HFF-Myc (cell line): ENCODE data around the gene ARHGAP35.
"Not testable (repeated sequence)": the region's sequence is repeated elsewhere in the genome, so short reads cannot be mapped to it uniquely, and the experiment has no call there.

ENCODE experiments used
- DNase-seq: peaks from one replicate; pipeline ENCODE4 v3.0.0-alpha.2; 2011; ENCODE audit warnings: low read depth; ENCODE audit errors: extremely low read depth
- H3K4me3 ChIP-seq: replicated peaks from 2 replicates; pipeline ENCODE4 v1.5.1; 2011; ENCODE audit warnings: low read depth, mild to moderate bottlenecking, control low read depth, low read length
- CTCF ChIP-seq: IDR thresholded peaks from 2 replicates; pipeline ENCODE4 v1.5.1; 2012; ENCODE audit warnings: mild to moderate bottlenecking, low read depth, low read length, control low read depth; ENCODE audit errors: missing control alignments

ARHGAP35 gene

GRCh38 chr19:46881092-46881491, 20.3 kb downstream of the ARHGAP35 start:
- no peak for TF ChIP-seq CTCF
- H3K4me3 ChIP-seq, result no peak overlapping the region
- DNase-seq, result no peak

- no peak overlapping the region for H3K4me3 ChIP-seq
- DNase-seq, result no peak
- no peak for TF ChIP-seq CTCF
Measured at GRCh38 chr19:46882034-46882433, 21.2 kb downstream of the ARHGAP35 start.

GRCh38 chr19:46882751-46883150, 22.0 kb downstream of the ARHGAP35 start:
- not testable (repeated sequence) for DNase-seq, H3K4me3 ChIP-seq

- no peak for TF ChIP-seq CTCF
- DNase-seq, result no peak
- H3K4me3 ChIP-seq, result no peak overlapping the region
Measured at GRCh38 chr19:46885411-46885810, 24.6 kb downstream of the ARHGAP35 start.

GRCh38 chr19:46886546-46887239, 25.9 kb downstream of the ARHGAP35 start:
- H3K4me3 ChIP-seq, result no peak overlapping the region

GRCh38 chr19:46887240-46887782, 26.5 kb downstream of the ARHGAP35 start:
- DNase-seq, result no peak
- H3K4me3 ChIP-seq, result no peak overlapping the region
- TF ChIP-seq CTCF, result no peak

More at GRCh38 chr19:46886546-46887239, 25.9 kb downstream of the ARHGAP35 start:
- no peak for DNase-seq
- no peak for TF ChIP-seq CTCF

- TF ChIP-seq CTCF, result no peak
- peak; percentile 79 for DNase-seq
- H3K4me3 ChIP-seq, result no peak overlapping the region
Measured at GRCh38 chr19:46890423-46891170, 29.8 kb downstream of the ARHGAP35 start.
